Lower leg skin (tissue), 3 donors: ENCODE measurements around the gene POFUT2.

Source experiments
- CTCF ChIP-seq, 3 donors: fragments of 450-650 bp; IDR thresholded peaks; one replicate each; pipeline ENCODE4 v1.5.1; 2016; ENCODE audit warnings: antibody characterized with exemption in 3 of 3, mild to moderate bottlenecking in 3 of 3, moderate library complexity in 2 of 3
- POLR2A ChIP-seq, 2 donors: fragments of 450-650 bp; IDR thresholded peaks; one replicate each; pipeline ENCODE4 v1.6.1; 2016 to 2017; ENCODE audit warnings: antibody characterized with exemption in 2 of 2, mild to moderate bottlenecking in 1 of 2, moderate library complexity in 1 of 2

GRCh38 chr21:45304945-45305344, 17.2 kb upstream of the POFUT2 start:
- no peak for TF ChIP-seq CTCF (IDR thresholded peaks at IDR 0.05)
- no peak for TF ChIP-seq POLR2A (IDR thresholded peaks at IDR 0.05)
